SK-N-SH (cell line): Measurements from ENCODE around the gene ADH5.

ENCODE experiments used
- CHD2 ChIP-seq: fragments of 150-350 bp; IDR thresholded peaks from 2 replicates; pipeline ENCODE4 v1.6.1; 2018; ENCODE audit warnings: low read length; ENCODE audit not compliant: partially characterized antibody
- EP300 ChIP-seq, 2 experiments: IDR thresholded peaks; 2 replicates each; pipeline versions ENCODE4 v1.4.0 to v1.6.1; 2012; ENCODE audit warnings: borderline replicate concordance in 1 of 2, low read depth in 1 of 2, low read length in 1 of 2
- FOXM1 ChIP-seq: IDR thresholded peaks from 2 replicates; pipeline ENCODE4 v1.4.0; 2012; ENCODE audit warnings: low read depth, mild to moderate bottlenecking
- MAX ChIP-seq: IDR thresholded peaks from 2 replicates; pipeline ENCODE4 v1.4.0; 2012; ENCODE audit warnings: low read depth
- NRF1 ChIP-seq: IDR thresholded peaks from 2 replicates; pipeline ENCODE4 v1.6.1; 2012; ENCODE audit warnings: low read depth, mild to moderate bottlenecking, low read length
- PBX3 ChIP-seq: IDR thresholded peaks from 2 replicates; pipeline ENCODE4; 2012
- POLR2AphosphoS5 ChIP-seq: IDR thresholded peaks from 2 replicates; pipeline ENCODE4 v1.6.1; 2012; ENCODE audit warnings: low read depth, low read length
- RAD21 ChIP-seq: IDR thresholded peaks from 2 replicates; pipeline ENCODE4 v1.6.1; 2012; ENCODE audit warnings: mild to moderate bottlenecking, low read length
- RCOR1 ChIP-seq: fragments of 150-350 bp; IDR thresholded peaks from 2 replicates; pipeline ENCODE4 v1.6.1; 2017; ENCODE audit warnings: antibody characterized with exemption, low read length
- RFX5 ChIP-seq: IDR thresholded peaks from 2 replicates; pipeline ENCODE4 v1.6.1; 2012; ENCODE audit warnings: mild to moderate bottlenecking, improper control_type of control experiment, low read length
- SIN3A ChIP-seq: IDR thresholded peaks from 2 replicates; pipeline ENCODE4 v1.6.1; 2012; ENCODE audit warnings: low read depth, mild to moderate bottlenecking, low read length, moderate library complexity, borderline replicate concordance
- SMC3 ChIP-seq: IDR thresholded peaks from 2 replicates; pipeline ENCODE4 v1.6.1; 2012; ENCODE audit warnings: low read depth, low read length, improper control_type of control experiment
- TAF1 ChIP-seq: IDR thresholded peaks from 2 replicates; pipeline ENCODE4 v1.6.1; 2012; ENCODE audit warnings: low read depth, mild to moderate bottlenecking, low read length, moderate library complexity, borderline replicate concordance
- TF ChIP-seq, protein P1 (sequence below): fragments of 200-600 bp; sonication (generic); IDR thresholded peaks from 2 replicates; pipeline ENCODE4 v1.6.1; 2017; ENCODE audit warnings: antibody characterized with exemption, mild to moderate bottlenecking, moderate library complexity

GRCh38 chr4:99117876-99118693 is 29.5 kb upstream of the ADH5 start:
- TF ChIP-seq, protein P1, sequence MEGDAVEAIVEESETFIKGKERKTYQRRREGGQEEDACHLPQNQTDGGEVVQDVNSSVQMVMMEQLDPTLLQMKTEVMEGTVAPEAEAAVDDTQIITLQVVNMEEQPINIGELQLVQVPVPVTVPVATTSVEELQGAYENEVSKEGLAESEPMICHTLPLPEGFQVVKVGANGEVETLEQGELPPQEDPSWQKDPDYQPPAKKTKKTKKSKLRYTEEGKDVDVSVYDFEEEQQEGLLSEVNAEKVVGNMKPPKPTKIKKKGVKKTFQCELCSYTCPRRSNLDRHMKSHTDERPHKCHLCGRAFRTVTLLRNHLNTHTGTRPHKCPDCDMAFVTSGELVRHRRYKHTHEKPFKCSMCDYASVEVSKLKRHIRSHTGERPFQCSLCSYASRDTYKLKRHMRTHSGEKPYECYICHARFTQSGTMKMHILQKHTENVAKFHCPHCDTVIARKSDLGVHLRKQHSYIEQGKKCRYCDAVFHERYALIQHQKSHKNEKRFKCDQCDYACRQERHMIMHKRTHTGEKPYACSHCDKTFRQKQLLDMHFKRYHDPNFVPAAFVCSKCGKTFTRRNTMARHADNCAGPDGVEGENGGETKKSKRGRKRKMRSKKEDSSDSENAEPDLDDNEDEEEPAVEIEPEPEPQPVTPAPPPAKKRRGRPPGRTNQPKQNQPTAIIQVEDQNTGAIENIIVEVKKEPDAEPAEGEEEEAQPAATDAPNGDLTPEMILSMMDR: peak; percentile 64
- TF ChIP-seq EP300 (IDR thresholded peaks at IDR 0.05; ENCODE audit: borderline replicate concordance in 1 of 2, low read depth in 1 of 2, low read length in 1 of 2): no peak
- TF ChIP-seq TAF1: no peak
- peak; percentile 49 for TF ChIP-seq SMC3
- TF ChIP-seq NRF1: no peak
- no peak for TF ChIP-seq RCOR1
- no peak for TF ChIP-seq CHD2
- no peak for TF ChIP-seq FOXM1
- TF ChIP-seq RFX5: no peak
- no peak for TF ChIP-seq PBX3
- TF ChIP-seq POLR2AphosphoS5: no peak
- TF ChIP-seq SIN3A: no peak
- TF ChIP-seq RAD21: peak; percentile 70
- TF ChIP-seq MAX: no peak
